CD14-positive monocyte (primary cell): Measurements from ENCODE around the gene GLB1L2. TPM values are rescaled to one million over a fixed set of nuclear protein-coding genes. Genes with fewer than 3 reads are reported as not detected.

Experiments used
- DNase-seq, 3 donors: peaks; one replicate each; pipeline ENCODE4 v3.0.0-alpha.2; 2011 to 2022
- H2AFZ ChIP-seq: 2 replicates; pipeline ENCODE4 v1.6.0; 2012; ENCODE audit warnings: mild to moderate bottlenecking, low read depth, low read length, inconsistent platforms; ENCODE audit not compliant: insufficient read depth, poor library complexity, severe bottlenecking
- H3K27ac ChIP-seq, 2 donors: 1 replicate in 1 of 2; 2 replicates in 1 of 2; pipeline ENCODE4 v1.5.1; 2012 to 2013; ENCODE audit warnings: low read length in 2 of 2, control low read depth in 1 of 2, inconsistent platforms in 1 of 2, low read depth in 1 of 2, mild to moderate bottlenecking in 1 of 2
- H3K27me3 ChIP-seq, 2 donors: one replicate each; pipeline versions ENCODE4 v1.6.0 to v1.6.1; 2011 to 2013; ENCODE audit warnings: low read length in 2 of 2; ENCODE audit not compliant: control insufficient read depth in 2 of 2, insufficient read depth in 2 of 2
- H3K36me3 ChIP-seq, 2 donors: replicated peaks in 1 of 2; 1 replicate in 1 of 2; 2 replicates in 1 of 2; pipeline versions ENCODE4 v1.5.1 to v1.6.1; 2012 to 2013; ENCODE audit warnings: low read length in 2 of 2, control low read depth in 1 of 2, inconsistent platforms in 1 of 2, mild to moderate bottlenecking in 1 of 2; ENCODE audit not compliant: insufficient read depth in 2 of 2, control insufficient read depth in 1 of 2
- H3K4me1 ChIP-seq, 2 donors: 1 replicate in 1 of 2; 2 replicates in 1 of 2; pipeline versions ENCODE4 v1.5.1 to v1.6.1; 2012 to 2013; ENCODE audit warnings: low read length in 2 of 2, control low read depth in 1 of 2, inconsistent platforms in 1 of 2, mild to moderate bottlenecking in 1 of 2, moderate library complexity in 1 of 2; ENCODE audit not compliant: insufficient read depth in 2 of 2, control insufficient read depth in 1 of 2
- H3K4me2 ChIP-seq: replicated peaks from 2 replicates; pipeline ENCODE3; 2012; ENCODE audit warnings: low read length, moderate library complexity, mild to moderate bottlenecking; ENCODE audit not compliant: poor library complexity, severe bottlenecking; ENCODE audit errors: extremely low read depth
- H3K4me3 ChIP-seq, 3 experiments: fragments of 200-600 bp in 1 of 3; sonication (generic) in 1 of 3; replicated peaks in 1 of 3; 1 replicate in 2 of 3; 2 replicates in 1 of 3; pipeline ENCODE4 v1.5.1; 2011 to 2013; ENCODE audit warnings: low read length in 3 of 3, mild to moderate bottlenecking in 3 of 3, control low read depth in 2 of 3, low read depth in 2 of 3, inconsistent platforms in 1 of 3, moderate library complexity in 1 of 3
- H3K79me2 ChIP-seq: 2 replicates; pipeline ENCODE4 v1.6.0; 2012; ENCODE audit warnings: mild to moderate bottlenecking, control low read depth, inconsistent platforms, low read length, moderate library complexity; ENCODE audit not compliant: insufficient read depth
- H3K9ac ChIP-seq: 2 replicates; pipeline ENCODE4 v1.6.0; 2017; ENCODE audit warnings: low read length, mild to moderate bottlenecking; ENCODE audit not compliant: insufficient read depth, poor library complexity, severe bottlenecking
- H3K9me3 ChIP-seq, 2 donors: replicated peaks in 1 of 2; 1 replicate in 1 of 2; 2 replicates in 1 of 2; pipeline versions ENCODE4 v1.5.1 to v1.6.1; 2012 to 2013; ENCODE audit warnings: low read length in 2 of 2, control low read depth in 1 of 2; ENCODE audit not compliant: control insufficient read depth in 1 of 2, insufficient read depth in 1 of 2
- H4K20me1 ChIP-seq: 2 replicates; pipeline ENCODE4 v1.6.0; 2012; ENCODE audit warnings: mild to moderate bottlenecking, low read length, control low read depth, moderate library complexity; ENCODE audit not compliant: insufficient read depth
- H3K27ac Mint-ChIP-seq, 7 donors: one replicate each; pipeline ENCODE4 v1.8.0; 2020; ENCODE audit warnings: mild to moderate bottlenecking in 7 of 7, mixed read lengths in 7 of 7, moderate library complexity in 6 of 7, inconsistent platforms in 2 of 7
- H3K27me3 Mint-ChIP-seq, 3 donors: one replicate each; pipeline ENCODE4 v1.8.0; 2021 to 2022; ENCODE audit warnings: low read depth in 3 of 3, mild to moderate bottlenecking in 3 of 3, mixed read lengths in 3 of 3, moderate library complexity in 3 of 3, inconsistent platforms in 1 of 3
- H3K36me3 Mint-ChIP-seq, 2 donors: one replicate each; pipeline ENCODE4 v1.8.0; 2020; ENCODE audit warnings: mixed read lengths in 2 of 2, inconsistent platforms in 1 of 2, mild to moderate bottlenecking in 1 of 2
- H3K4me1 Mint-ChIP-seq: one replicate; pipeline ENCODE4 v1.8.0; 2020; ENCODE audit warnings: mild to moderate bottlenecking, mixed read lengths
- H3K4me3 Mint-ChIP-seq, 2 donors: one replicate each; pipeline ENCODE4 v1.8.0; 2020; ENCODE audit warnings: mild to moderate bottlenecking in 2 of 2, mixed read lengths in 2 of 2, moderate library complexity in 1 of 2
- H3K9me3 Mint-ChIP-seq, 7 donors: one replicate each; pipeline ENCODE4 v1.8.0; 2020 to 2022; ENCODE audit warnings: mixed read lengths in 7 of 7, mild to moderate bottlenecking in 6 of 7, moderate library complexity in 6 of 7, inconsistent platforms in 2 of 7
- CTCF ChIP-seq: fragments of 200-600 bp; IDR thresholded peaks from one replicate; pipeline ENCODE4 v1.8.0; 2022; ENCODE audit warnings: antibody characterized with exemption, mild to moderate bottlenecking
- WGBS: methylation state at CpG from one replicate; pipeline ENCODE4 v1.1.5; 2013; ENCODE audit warnings: missing lambda C conversion rate; ENCODE audit not compliant: insufficient coverage; 5-methylcytosine and 5-hydroxymethylcytosine counted together
- intact Hi-C, 2 donors: fragments of 100-400 bp; cut with micrococcal nuclease; formaldehyde crosslinking; loops; one replicate each; pipeline versions ENCODE4 v1.15.0 to v1.15.1; 2023
- polyA plus RNA-seq, 3 donors: library from polyadenylated mRNA; depleted of rRNA in 1 of 3; unstranded in 2 of 3; stranded (reverse) in 1 of 3; fragments of 300-500 nt in 2 of 3; fragments of >200 nt in 1 of 3; fragmentation: Illumina TruSeq in 2 of 3; gene quantifications; 1 replicate in 2 of 3; 2 replicates in 1 of 3; pipeline ENCODE4 v1.2.3, GENCODE V29; 2012 to 2021

Gene GLB1L2
- polyA plus RNA-seq, 3 donors, result not detected

GRCh38 chr11:134361661-134362060, 29.9 kb downstream of the GLB1L2 start:
- H2AFZ ChIP-seq, result no peak overlapping the region
- Mint-ChIP-seq H3K36me3 (no peaks in the 10 kb centered on the region), H3K27me3 (peaks cover 12 to 14% (median 13%) of the 10 kb centered on the region in 3 donors), H3K4me3 (no peak overlapping the region), H3K9me3 (peaks cover 0 to 2% (median 0%) of the 10 kb centered on the region in 7 donors), H3K27ac (no peak overlapping the region), H3K4me1 (no peaks in the 10 kb centered on the region)
- no peaks in the 10 kb centered on the region for H3K79me2 ChIP-seq
- no peaks in the 10 kb centered on the region for H4K20me1 ChIP-seq
- no peak overlapping the region for H3K4me2 ChIP-seq
- no peak overlapping the region for H3K27ac ChIP-seq
- DNase-seq, result no peak
- no peak for TF ChIP-seq CTCF
- intact Hi-C loops, result no loop called here
- no peak overlapping the region for H3K4me3 ChIP-seq
- no peaks in the 10 kb centered on the region for H3K36me3 ChIP-seq
- no peaks in the 10 kb centered on the region for H3K4me1 ChIP-seq
- H3K9ac ChIP-seq, result no peak overlapping the region
- WGBS, result 75% methylated on average over 24 of the region's 26 CpGs
- H3K27me3 ChIP-seq, result no peaks in the 10 kb centered on the region
- H3K9me3 ChIP-seq, result no peaks in the 10 kb centered on the region

- Histone ChIP-seq H3K4me1 (no peaks in the 10 kb centered on the region), H3K9ac (no peak overlapping the region), H3K27me3 (no peaks in the 10 kb centered on the region), H4K20me1 (no peaks in the 10 kb centered on the region), H3K27ac (no peak overlapping the region), H2AFZ (no peak overlapping the region), H3K4me2 (no peak overlapping the region), H3K9me3 (no peaks in the 10 kb centered on the region), H3K79me2 (no peaks in the 10 kb centered on the region), H3K4me3 (no peak overlapping the region), H3K36me3 (no peaks in the 10 kb centered on the region)
- no peak for DNase-seq
- H3K27me3 Mint-ChIP-seq, result peaks cover 12 to 14% (median 12%) of the 10 kb centered on the region in 3 donors
- H3K27ac Mint-ChIP-seq, result no peak overlapping the region
- TF ChIP-seq CTCF, result no peak
- intact Hi-C loops, result no loop called here
- H3K4me3 Mint-ChIP-seq, result no peak overlapping the region
- no peaks in the 10 kb centered on the region for H3K36me3 Mint-ChIP-seq
- peaks cover 0 to 2% (median 0%) of the 10 kb centered on the region in 7 donors for H3K9me3 Mint-ChIP-seq
- no peaks in the 10 kb centered on the region for H3K4me1 Mint-ChIP-seq
- 91% methylated on average over 17 of the region's 32 CpGs for WGBS
These were observed 30.6 kb downstream of the GLB1L2 start for GRCh38 chr11:134362192-134362901.
